Neuronal stem cell (in vitro differentiated cells): Measurements from ENCODE around the gene TGFBR2.

Experiments
- DNase-seq: peaks from one replicate; pipeline ENCODE4 v3.0.0-alpha.2; 2013; ENCODE audit warnings: low spot score
- H2AFZ ChIP-seq: one replicate; pipeline ENCODE4 v1.6.1; 2013; ENCODE audit warnings: mild to moderate bottlenecking, low read length, inconsistent platforms
- H2AK5ac ChIP-seq: 2 replicates; pipeline ENCODE4 v1.6.1; 2013; ENCODE audit warnings: low read depth, mild to moderate bottlenecking, inconsistent platforms, low read length, moderate library complexity, mixed read lengths
- H2BK120ac ChIP-seq: 2 replicates; pipeline ENCODE4 v1.6.1; 2013; ENCODE audit warnings: low read depth, mild to moderate bottlenecking, inconsistent platforms, low read length, moderate library complexity, mixed read lengths
- H2BK12ac ChIP-seq: one replicate; pipeline ENCODE4 v1.6.1; 2013; ENCODE audit warnings: low read length, inconsistent platforms
- H2BK15ac ChIP-seq: 2 replicates; pipeline ENCODE4 v1.6.1; 2013; ENCODE audit warnings: mild to moderate bottlenecking, low read length, inconsistent platforms, mixed read lengths
- H2BK5ac ChIP-seq: one replicate; pipeline ENCODE4 v1.6.1; 2013; ENCODE audit warnings: inconsistent platforms, mild to moderate bottlenecking, low read length, moderate library complexity
- H3K14ac ChIP-seq: one replicate; pipeline ENCODE4 v1.6.1; 2013; ENCODE audit warnings: low read length, inconsistent platforms
- H3K18ac ChIP-seq: 2 replicates; pipeline ENCODE4 v1.6.1; 2013; ENCODE audit warnings: low read length, inconsistent platforms
- H3K23ac ChIP-seq: 2 replicates; pipeline ENCODE4 v1.6.1; 2013; ENCODE audit warnings: low read depth, mild to moderate bottlenecking, mixed read lengths, low read length, inconsistent platforms; ENCODE audit not compliant: poor library complexity
- H3K27ac ChIP-seq: replicated peaks from 3 replicates; pipeline ENCODE4 v1.5.1; 2013; ENCODE audit warnings: low read length, inconsistent platforms
- H3K27me3 ChIP-seq, 3 experiments: 2 replicates each; pipeline ENCODE4 v1.6.1; 2013; ENCODE audit warnings: low read length in 3 of 3, mild to moderate bottlenecking in 2 of 3, inconsistent platforms in 1 of 3, low read depth in 1 of 3, mixed read lengths in 1 of 3, moderate library complexity in 1 of 3; ENCODE audit not compliant: control insufficient read depth in 3 of 3, insufficient read depth in 3 of 3
- H3K36me3 ChIP-seq, 2 donors: replicated peaks in 1 of 2; 2 replicates each; pipeline ENCODE4 v1.6.1; 2013; ENCODE audit warnings: low read length in 2 of 2; ENCODE audit not compliant: control insufficient read depth in 2 of 2, insufficient read depth in 2 of 2
- H3K4ac ChIP-seq: 2 replicates; pipeline ENCODE4 v1.6.1; 2013; ENCODE audit warnings: inconsistent platforms, mild to moderate bottlenecking, low read length, moderate library complexity
- H3K4me1 ChIP-seq, 2 donors: 1 replicate in 1 of 2; 2 replicates in 1 of 2; pipeline ENCODE4 v1.6.1; 2013; ENCODE audit warnings: low read length in 2 of 2, low read depth in 1 of 2; ENCODE audit not compliant: control insufficient read depth in 2 of 2, insufficient read depth in 1 of 2
- H3K4me2 ChIP-seq: one replicate; pipeline ENCODE4 v1.6.1; 2013; ENCODE audit warnings: mild to moderate bottlenecking, low read length, inconsistent platforms; ENCODE audit not compliant: insufficient read depth, poor library complexity, severe bottlenecking
- H3K4me3 ChIP-seq, 2 donors: 2 replicates each; pipeline ENCODE4 v1.5.1; 2013; ENCODE audit warnings: low read length in 2 of 2, mild to moderate bottlenecking in 2 of 2, inconsistent platforms in 1 of 2, moderate library complexity in 1 of 2
- H3K79me1 ChIP-seq: one replicate; pipeline ENCODE4 v1.6.1; 2013; ENCODE audit warnings: low read depth, mild to moderate bottlenecking, inconsistent platforms, low read length, moderate library complexity
- H3K9ac ChIP-seq: one replicate; pipeline ENCODE4 v1.6.1; 2013; ENCODE audit warnings: mild to moderate bottlenecking, low read depth, low read length, inconsistent platforms; ENCODE audit not compliant: poor library complexity
- H3K9me3 ChIP-seq, 2 donors: replicated peaks in 1 of 2; 2 replicates each; pipeline versions ENCODE3 to v1.6.1; 2013; ENCODE audit warnings: low read length in 2 of 2, mild to moderate bottlenecking in 2 of 2, inconsistent platforms in 1 of 2, low read depth in 1 of 2, mixed read lengths in 1 of 2, moderate library complexity in 1 of 2; ENCODE audit not compliant: control insufficient read depth in 2 of 2, insufficient read depth in 1 of 2
- H4K8ac ChIP-seq: one replicate; pipeline ENCODE4 v1.6.1; 2013; ENCODE audit warnings: low read depth, mild to moderate bottlenecking, inconsistent platforms, low read length, moderate library complexity
- H4K91ac ChIP-seq: one replicate; pipeline ENCODE4 v1.6.1; 2013; ENCODE audit warnings: low read length, low read depth, mild to moderate bottlenecking, inconsistent platforms; ENCODE audit not compliant: poor library complexity
- WGBS, 2 donors: extraction: QIAGEN DNeasy Blood & Tissue Kit; methylation state at CpG; one replicate each; pipeline ENCODE4 v1.1.7; 2013; ENCODE audit warnings: missing lambda C conversion rate in 2 of 2, mixed read lengths in 1 of 2; ENCODE audit not compliant: insufficient read length in 2 of 2, insufficient replicate concordance in 1 of 2; ENCODE audit errors: extremely low coverage in 2 of 2; 5-methylcytosine and 5-hydroxymethylcytosine counted together

TGFBR2 gene

GRCh38 chr3:30616347-30617027 is 10.1 kb downstream of the TGFBR2 start:
- no peak overlapping the region for H3K23ac ChIP-seq
- no peak overlapping the region for H3K4me2 ChIP-seq
- H3K9ac ChIP-seq: no peak overlapping the region
- H2AFZ ChIP-seq: no peak overlapping the region
- no peak overlapping the region for H2BK15ac ChIP-seq
- no peak overlapping the region for H2BK120ac ChIP-seq
- no peaks in the 10 kb centered on the region for H3K27me3 ChIP-seq
- H3K4ac ChIP-seq: no peak overlapping the region
- DNase-seq: no peak
- no peak overlapping the region for H4K91ac ChIP-seq
- no peak overlapping the region for H2BK12ac ChIP-seq
- no peak overlapping the region for H2AK5ac ChIP-seq
- no peak overlapping the region for H4K8ac ChIP-seq
- no peaks in the 10 kb centered on the region for H3K79me1 ChIP-seq
- no peak overlapping the region for H3K14ac ChIP-seq
- H3K4me1 ChIP-seq: no peaks in the 10 kb centered on the region
- no peak overlapping the region for H3K27ac ChIP-seq
- H3K36me3 ChIP-seq: peaks cover 0 to 24% of the 10 kb centered on the region in 2 donors
- H3K18ac ChIP-seq: no peak overlapping the region
- H3K4me3 ChIP-seq: no peak overlapping the region
- peaks cover 0 to 6% of the 10 kb centered on the region in 2 donors for H3K9me3 ChIP-seq
- no CpG with 5 or more reads among the region's 1 CpG for WGBS, 2 donors
- no peak overlapping the region for H2BK5ac ChIP-seq

GRCh38 chr3:30617069-30617468 is 10.7 kb downstream of the TGFBR2 start:
- no peaks in the 10 kb centered on the region for H3K4me1 ChIP-seq
- no peak overlapping the region for H2BK120ac ChIP-seq
- no peak overlapping the region for H2BK5ac ChIP-seq
- no peak overlapping the region for H2BK15ac ChIP-seq
- no peak overlapping the region for H2BK12ac ChIP-seq
- no peak overlapping the region for H4K91ac ChIP-seq
- H3K9me3 ChIP-seq: peaks cover 0 to 10% of the 10 kb centered on the region in 2 donors
- no peak overlapping the region for H3K4me3 ChIP-seq
- H3K36me3 ChIP-seq: peaks cover 0 to 30% of the 10 kb centered on the region in 2 donors
- DNase-seq: no peak
- no peaks in the 10 kb centered on the region for H3K27me3 ChIP-seq
- H3K27ac ChIP-seq: no peak overlapping the region
- no peak overlapping the region for H3K9ac ChIP-seq
- no peak overlapping the region for H3K23ac ChIP-seq
- no peak overlapping the region for H3K4me2 ChIP-seq
- H4K8ac ChIP-seq: no peak overlapping the region
- no peak overlapping the region for H2AK5ac ChIP-seq
- H3K18ac ChIP-seq: no peak overlapping the region
- H2AFZ ChIP-seq: no peak overlapping the region
- no peak overlapping the region for H3K14ac ChIP-seq
- H3K79me1 ChIP-seq: no peaks in the 10 kb centered on the region
- WGBS, 2 donors: no CpG with 5 or more reads among the region's 5 CpGs
- no peak overlapping the region for H3K4ac ChIP-seq

GRCh38 chr3:30617653-30618052 is 11.3 kb downstream of the TGFBR2 start:
- no peaks in the 10 kb centered on the region for H3K4me1 ChIP-seq
- no peak overlapping the region for H2BK15ac ChIP-seq
- H2BK5ac ChIP-seq: no peak overlapping the region
- H2AFZ ChIP-seq: no peak overlapping the region
- H3K4ac ChIP-seq: no peak overlapping the region
- no peak overlapping the region for H4K8ac ChIP-seq
- H3K18ac ChIP-seq: no peak overlapping the region
- H3K4me2 ChIP-seq: no peak overlapping the region
- H3K27me3 ChIP-seq: no peaks in the 10 kb centered on the region
- no peaks in the 10 kb centered on the region for H3K79me1 ChIP-seq
- H3K36me3 ChIP-seq: peaks cover 0 to 35% of the 10 kb centered on the region in 2 donors
- no peak overlapping the region for H2BK12ac ChIP-seq
- no peak for DNase-seq
- H3K14ac ChIP-seq: no peak overlapping the region
- no peak overlapping the region for H3K23ac ChIP-seq
- H2AK5ac ChIP-seq: no peak overlapping the region
- no CpG with 5 or more reads among the region's 2 CpGs for WGBS, 2 donors
- peaks cover 0 to 12% of the 10 kb centered on the region in 2 donors for H3K9me3 ChIP-seq
- H3K9ac ChIP-seq: no peak overlapping the region
- H4K91ac ChIP-seq: no peak overlapping the region
- no peak overlapping the region for H2BK120ac ChIP-seq
- no peak overlapping the region for H3K4me3 ChIP-seq
- no peak overlapping the region for H3K27ac ChIP-seq

DNA sequence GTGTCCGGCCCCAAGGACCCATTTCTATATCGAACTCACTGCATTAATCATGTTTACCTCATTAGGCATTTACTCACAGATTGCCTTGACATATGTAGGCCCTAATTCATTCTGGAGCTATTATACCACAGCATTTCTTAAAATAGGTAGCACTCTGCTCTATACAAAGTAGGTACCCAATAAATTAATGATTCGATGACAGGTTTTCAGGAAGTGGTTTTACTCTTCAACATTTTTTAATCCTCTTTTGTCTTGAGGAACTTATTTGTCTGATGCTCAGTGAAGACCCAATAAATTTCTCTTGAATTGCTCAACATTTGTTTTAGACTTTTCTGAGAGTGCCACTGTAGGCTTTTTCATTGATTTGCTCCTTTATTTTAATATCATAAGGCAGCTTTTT is 12.1 kb downstream of the TGFBR2 start:
- Histone ChIP-seq H4K8ac (no peak overlapping the region), H2BK5ac (no peak overlapping the region), H3K27ac (no peak overlapping the region)

More for the DNA sequence above, 12.1 kb downstream of the TGFBR2 start:
- no peak overlapping the region for H3K4me2 ChIP-seq
- no peaks in the 10 kb centered on the region for H3K4me1 ChIP-seq
- no peak for DNase-seq
- H2AK5ac ChIP-seq: no peak overlapping the region
- H2BK15ac ChIP-seq: no peak overlapping the region
- H3K18ac ChIP-seq: no peak overlapping the region
- H3K9ac ChIP-seq: no peak overlapping the region
- no peak overlapping the region for H3K23ac ChIP-seq
- no peak overlapping the region for H3K4ac ChIP-seq
- no peak overlapping the region for H2BK120ac ChIP-seq
- no peaks in the 10 kb centered on the region for H3K79me1 ChIP-seq
- H3K9me3 ChIP-seq: peaks cover 0 to 12% of the 10 kb centered on the region in 2 donors
- H3K27me3 ChIP-seq: no peaks in the 10 kb centered on the region
- H4K91ac ChIP-seq: no peak overlapping the region
- no peak overlapping the region for H3K4me3 ChIP-seq
- no CpG with 5 or more reads among the region's 3 CpGs for WGBS, 2 donors
- H3K14ac ChIP-seq: no peak overlapping the region
- no peak overlapping the region for H2BK12ac ChIP-seq
- H2AFZ ChIP-seq: no peak overlapping the region
- peaks cover 0 to 42% of the 10 kb centered on the region in 2 donors for H3K36me3 ChIP-seq
